Fibroblast of skin of right quadriceps (primary cell): ENCODE measurements around the gene SLC39A5.

Source experiments
- DNase-seq: peaks from one replicate; pipeline ENCODE4 v3.0.0-alpha.2; 2013

SLC39A5 gene

GRCh38 chr12:56219840-56220239 is 10.0 kb upstream of the SLC39A5 start:
- no peak for DNase-seq

- peak; percentile 54 for DNase-seq
Observed at GRCh38 chr12:56220611-56221231, 9.1 kb upstream of the SLC39A5 start.

GRCh38 chr12:56221232-56221756 is 8.6 kb upstream of the SLC39A5 start:
- peak; percentile 84 for DNase-seq

GRCh38 chr12:56221757-56222530 is 7.9 kb upstream of the SLC39A5 start, which contains the start of gene RNF41:
TSS of gene RNF41 (minus strand) at chr12:56221922. CDS start at chr12:56214047, 7,875 bp downstream.
- peak; percentile 97 for DNase-seq

DNA sequence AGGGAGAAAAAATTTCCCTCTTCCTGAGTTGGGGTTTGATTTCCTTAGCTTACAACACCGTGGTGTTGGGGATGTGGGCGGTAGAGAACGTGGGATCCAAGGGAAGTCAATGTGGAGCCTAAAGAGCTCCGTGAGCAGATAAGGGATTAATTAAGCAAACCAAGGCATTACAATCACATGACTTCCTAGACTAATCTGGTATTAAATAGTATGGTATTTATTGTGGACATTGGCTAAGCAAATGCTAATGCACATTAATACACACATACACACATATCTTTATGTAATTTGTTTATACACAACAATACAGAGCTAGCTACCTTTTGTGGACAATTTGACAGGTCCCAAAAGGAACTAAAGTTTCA is 7.3 kb upstream of the SLC39A5 start:
- no peak for DNase-seq

DNA sequence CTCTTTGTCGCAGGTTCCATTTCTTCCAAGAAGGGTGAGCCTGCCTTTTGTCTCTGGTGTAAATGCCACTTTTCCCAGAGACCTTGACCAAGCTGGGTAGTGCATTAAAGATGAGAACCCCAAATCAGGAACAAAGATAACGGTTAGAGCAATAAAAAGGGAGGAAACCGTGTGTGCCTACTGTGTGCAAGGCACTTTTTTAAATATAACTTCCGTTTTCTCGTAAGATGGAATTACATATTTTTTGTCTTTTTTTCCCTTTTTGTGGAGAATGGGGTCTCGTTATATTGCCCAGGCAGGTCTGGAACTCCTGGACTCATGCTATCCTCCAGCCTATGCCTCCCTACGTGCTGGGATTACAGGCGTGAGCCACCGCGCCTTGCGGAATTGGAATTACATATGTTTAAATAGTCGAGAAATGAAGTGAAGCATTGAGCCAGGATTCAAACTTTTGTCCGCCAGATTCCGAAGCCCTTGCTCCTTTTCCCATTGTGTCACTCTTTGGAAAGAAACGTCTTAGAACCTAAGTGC is 6.2 kb upstream of the SLC39A5 start:
- no peak for DNase-seq

DNA sequence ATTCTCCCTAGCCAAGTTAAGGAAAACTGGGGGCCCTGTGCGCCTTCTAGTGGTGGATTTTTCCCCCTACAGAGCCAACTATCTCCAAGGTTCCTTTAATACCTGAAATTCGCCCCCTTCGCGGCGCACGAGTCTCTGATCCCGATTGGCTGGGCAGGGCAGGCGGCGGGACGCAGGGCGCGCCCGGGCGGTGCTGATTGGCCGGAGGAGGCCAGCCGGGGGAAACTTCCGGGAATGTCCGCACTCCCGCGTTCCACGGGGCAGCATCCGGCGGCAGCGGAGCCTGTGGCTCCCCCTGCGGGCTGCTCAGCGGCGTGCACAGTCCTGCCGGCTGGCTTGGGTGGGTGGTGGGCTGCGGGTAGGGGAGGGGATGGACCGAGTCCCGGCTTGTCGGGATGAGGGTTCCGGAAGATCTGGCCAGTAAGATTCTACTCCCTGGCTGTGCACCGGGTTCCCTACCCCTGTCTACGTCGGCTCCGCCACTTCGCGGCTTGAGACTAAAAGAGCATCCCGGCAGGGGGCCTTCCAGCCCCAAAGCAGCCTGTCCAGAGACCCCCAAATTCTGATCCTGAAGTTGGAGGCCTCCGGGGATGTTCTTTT is 5.6 kb upstream of the SLC39A5 start, which contains the start of gene NABP2:
Gene NABP2 (plus strand): TSS at position 241 of the 600 bp plus-strand sequence. CDS start 515 bp downstream, outside the sequence.
- peak; percentile 99 for DNase-seq

- no peak for DNase-seq
Observed at GRCh38 chr12:56224954-56225353, 4.9 kb upstream of the SLC39A5 start.

GRCh38 chr12:56229082-56229481 is 769 bp upstream of the SLC39A5 start:
- DNase-seq = no peak

DNA sequence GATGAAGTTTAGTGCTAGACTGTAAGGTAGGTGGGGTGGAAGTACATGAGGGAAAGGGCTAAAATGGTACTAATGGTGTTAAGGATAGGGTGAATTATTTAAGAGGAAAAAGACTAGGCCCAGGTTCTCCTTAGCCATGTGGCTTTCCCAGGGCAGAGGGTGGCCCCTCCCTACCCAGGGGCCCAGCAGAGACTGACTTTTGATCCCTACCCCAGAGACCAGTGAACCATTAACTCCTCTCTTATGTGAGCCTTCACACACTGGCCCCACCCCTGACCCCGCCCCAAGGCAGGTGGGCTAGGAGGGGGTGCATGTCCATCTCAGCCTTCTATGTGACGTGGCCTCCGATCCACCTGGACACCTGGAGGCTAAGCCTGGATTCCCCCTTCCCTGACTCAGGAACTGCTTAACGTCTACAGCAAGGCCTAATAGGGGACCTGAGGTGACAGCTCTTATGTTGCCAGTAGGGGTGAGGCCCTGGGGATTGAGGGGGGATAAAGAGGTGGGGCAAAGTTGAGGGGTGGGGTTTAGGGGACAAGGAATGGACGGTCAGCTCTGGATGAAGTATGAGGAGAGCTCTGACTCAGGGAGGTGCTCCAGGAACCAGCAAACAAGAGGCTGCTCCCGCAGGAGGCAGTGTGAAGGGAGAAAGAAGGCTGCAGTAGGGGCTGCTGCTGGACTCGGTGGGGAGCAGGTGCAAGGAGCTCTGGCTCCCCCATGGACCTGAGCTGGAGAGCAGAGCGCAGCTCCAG is 757 bp downstream of the SLC39A5 start:
- no peak for DNase-seq

DNA sequence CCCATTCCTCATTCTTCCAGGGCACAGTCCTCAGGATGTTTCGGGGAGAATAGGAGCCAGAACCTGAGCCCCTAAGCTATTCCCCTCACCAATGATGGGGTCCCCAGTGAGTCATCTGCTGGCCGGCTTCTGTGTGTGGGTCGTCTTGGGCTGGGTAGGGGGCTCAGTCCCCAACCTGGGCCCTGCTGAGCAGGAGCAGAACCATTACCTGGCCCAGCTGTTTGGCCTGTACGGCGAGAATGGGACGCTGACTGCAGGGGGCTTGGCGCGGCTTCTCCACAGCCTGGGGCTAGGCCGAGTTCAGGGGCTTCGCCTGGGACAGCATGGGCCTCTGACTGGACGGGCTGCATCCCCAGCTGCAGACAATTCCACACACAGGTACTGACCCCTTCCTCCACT is 1.3 kb downstream of the SLC39A5 start:
- DNase-seq = no peak

DNA sequence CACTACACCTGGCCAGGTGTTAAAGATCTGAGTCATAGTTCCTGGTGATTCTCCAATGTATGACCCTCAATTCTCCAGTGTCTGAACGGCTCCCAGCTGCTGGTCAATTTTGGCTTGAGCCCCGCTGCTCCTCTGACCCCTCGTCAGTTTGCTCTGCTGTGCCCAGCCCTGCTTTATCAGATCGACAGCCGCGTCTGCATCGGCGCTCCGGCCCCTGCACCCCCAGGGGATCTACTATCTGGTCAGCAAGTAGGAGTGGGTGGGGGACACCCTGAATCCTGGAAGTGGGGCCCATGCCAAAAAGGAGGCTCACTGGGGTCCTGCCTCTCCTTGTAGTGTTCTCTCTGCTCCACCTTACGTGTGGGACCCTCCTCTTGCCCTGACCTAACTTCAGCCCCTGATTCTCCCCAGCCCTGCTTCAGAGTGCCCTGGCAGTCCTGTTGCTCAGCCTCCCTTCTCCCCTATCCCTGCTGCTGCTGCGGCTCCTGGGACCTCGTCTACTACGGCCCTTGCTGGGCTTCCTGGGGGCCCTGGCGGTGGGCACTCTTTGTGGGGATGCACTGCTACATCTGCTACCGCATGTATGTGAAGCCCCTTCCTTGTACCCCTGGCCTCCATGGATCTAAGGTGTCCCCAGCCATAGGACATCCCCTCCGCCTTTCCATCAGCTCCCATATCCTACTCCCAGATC is 5.0 kb downstream of the SLC39A5 start:
- no peak for DNase-seq

DNA sequence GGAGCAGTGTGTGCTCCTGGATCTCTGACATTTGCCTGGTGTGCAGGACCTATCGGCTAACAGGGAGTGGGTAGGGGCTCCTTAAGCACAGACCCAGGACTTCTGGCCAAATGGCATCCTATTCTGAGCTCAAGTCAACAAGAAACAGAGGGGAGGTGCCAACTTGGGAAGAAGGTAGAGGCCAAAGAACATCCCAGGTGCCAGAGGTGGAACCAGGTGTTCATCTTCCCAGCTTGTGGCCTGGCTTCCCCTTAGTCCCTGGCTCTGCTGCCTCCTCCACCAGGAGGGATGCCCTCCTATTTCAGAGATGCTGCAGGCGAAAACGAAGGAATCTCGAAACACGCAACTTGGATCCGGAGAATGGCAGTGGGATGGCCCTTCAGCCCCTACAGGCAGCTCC is 6.2 kb downstream of the SLC39A5 start:
- DNase-seq = no peak

- no peak for DNase-seq
Observed at GRCh38 chr12:56236985-56237384, 7.1 kb downstream of the SLC39A5 start.

DNA sequence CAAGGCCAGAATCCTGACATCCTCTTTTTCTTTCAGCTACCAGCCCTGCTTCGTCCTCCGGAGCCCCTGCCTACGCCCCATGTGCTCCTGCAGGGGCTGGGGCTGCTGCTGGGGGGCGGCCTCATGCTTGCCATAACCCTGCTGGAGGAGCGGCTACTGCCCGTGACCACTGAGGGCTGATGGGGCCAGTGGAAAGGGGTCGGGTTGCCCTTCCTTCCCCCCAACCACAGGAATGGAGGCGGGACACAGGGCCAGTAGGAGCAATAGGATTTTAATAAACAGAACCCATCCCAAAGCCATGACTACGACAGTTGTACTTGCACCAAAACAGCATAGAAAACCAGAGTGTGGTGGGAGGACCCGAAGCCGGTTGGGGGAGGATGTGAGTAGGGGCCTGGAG is 7.7 kb downstream of the SLC39A5 start:
- DNase-seq = no peak

- no peak for DNase-seq
Observed at GRCh38 chr12:56241424-56242303, 11.8 kb downstream of the SLC39A5 start.

GRCh38 chr12:56242986-56243385 is 13.1 kb downstream of the SLC39A5 start:
- no peak for DNase-seq

DNA sequence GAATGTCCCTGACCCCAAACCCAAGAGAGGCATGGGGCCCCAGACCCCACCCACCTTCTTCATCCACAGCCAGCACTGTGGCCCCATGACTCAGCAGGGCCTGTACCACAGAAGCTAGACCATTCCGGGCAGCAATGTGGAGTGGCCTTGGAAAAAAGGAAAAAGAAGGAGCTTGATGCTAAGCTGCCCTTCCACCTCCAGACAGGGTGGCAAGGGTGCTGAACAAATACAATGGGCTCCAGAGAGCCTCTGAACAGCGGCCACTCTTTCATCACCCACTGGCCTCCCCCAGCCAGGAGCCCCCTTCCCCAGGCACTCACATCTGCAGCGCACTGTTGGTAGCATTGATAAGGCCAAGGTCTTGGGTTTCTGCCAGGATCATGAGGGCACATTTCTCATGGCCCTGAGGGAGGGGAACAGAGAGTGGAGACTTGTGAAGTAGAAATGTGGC is 13.9 kb downstream of the SLC39A5 start:
- no peak for DNase-seq

DNA sequence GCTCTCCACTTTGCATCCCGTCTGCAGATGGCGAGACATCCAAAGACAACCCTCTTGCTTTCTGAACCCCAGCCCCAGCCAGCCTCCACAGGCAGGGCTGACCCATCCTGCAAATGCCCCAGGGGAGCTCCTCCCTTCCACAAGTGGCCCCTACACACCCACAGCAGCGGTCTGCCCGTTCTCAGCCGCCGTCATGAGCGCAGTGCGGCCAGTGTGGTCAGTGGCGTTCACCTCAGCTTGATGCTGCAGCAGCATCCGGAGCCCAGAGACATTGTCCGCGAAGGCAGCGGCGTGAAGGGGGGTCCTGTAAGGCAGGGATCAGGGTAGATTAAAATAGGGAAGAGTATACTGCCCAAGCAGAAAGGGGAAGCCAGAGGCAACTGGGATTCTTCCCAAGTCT is 14.6 kb downstream of the SLC39A5 start:
- DNase-seq = no peak

DNA sequence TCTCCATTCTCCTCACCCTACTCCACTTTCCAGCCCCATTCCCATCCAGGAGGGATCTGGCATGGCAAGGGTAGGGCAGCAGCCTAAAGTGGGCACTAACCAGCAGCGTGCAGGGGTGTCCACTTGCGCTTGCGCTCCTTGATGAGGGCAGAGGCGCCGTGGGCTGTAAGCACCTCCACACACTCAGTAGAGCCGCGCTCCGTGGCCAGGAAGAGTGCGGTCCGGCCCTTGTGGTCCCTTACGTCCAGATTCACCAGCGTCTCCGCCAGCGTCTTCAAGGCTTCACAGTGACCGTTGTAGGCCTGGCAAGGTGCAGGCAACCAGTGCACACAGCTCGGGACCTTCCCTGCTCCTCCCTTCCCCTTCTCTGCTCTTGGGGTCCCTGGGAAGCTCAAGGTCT is 18.1 kb downstream of the SLC39A5 start:
- no peak for DNase-seq

GRCh38 chr12:56248711-56249110 is 18.9 kb downstream of the SLC39A5 start:
- DNase-seq = no peak
